ENCODE measurements around the gene GSTT2B.
"Not testable (repeated sequence)": the region's sequence is repeated elsewhere in the genome, so short reads cannot be mapped to it uniquely, and the experiment has no call there.

The GSTT2B gene

DNA sequence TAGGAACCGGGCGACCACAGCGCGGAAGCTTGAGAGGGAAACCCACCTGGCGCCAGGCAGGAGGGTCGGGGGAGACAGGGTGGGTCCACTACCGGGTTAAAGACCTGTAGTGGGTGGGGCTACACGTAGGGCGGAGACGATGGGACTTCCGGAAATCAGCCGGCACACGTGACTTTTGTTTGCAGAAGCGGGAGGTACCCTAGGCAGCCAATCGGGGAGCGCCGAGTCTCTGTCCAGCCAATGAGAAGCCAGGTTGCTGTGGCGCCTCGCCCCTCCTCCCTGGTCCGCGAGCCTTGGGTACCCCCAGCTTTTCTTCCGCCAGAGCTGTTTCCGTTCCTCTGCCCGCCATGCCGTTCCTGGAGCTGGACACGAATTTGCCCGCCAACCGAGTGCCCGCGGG is 5.6 kb upstream of the GSTT2B start, which contains the start of gene DDTL:
Gene DDTL, plus strand, starts transcription at position 321 of the 400 bp plus-strand sequence. Its CDS starts 27 bp downstream, at position 348.
- H3K4me3 ChIP-seq (ENCODE audit: low read length); H3K27ac ChIP-seq (ENCODE audit: low read length); DNase-seq (ENCODE audit: low read depth, low spot score); H3K9me3 ChIP-seq (ENCODE audit: control insufficient read depth, insufficient read depth, low read length); H3K36me3 ChIP-seq (ENCODE audit: control insufficient read depth, insufficient read depth, low read length); H3K4me1 ChIP-seq (ENCODE audit: control insufficient read depth, insufficient read depth, low read length); H3K27me3 ChIP-seq (ENCODE audit: control insufficient read depth, insufficient read depth, low read length): not testable (repeated sequence)
- no CpG with 5 or more reads among the region's 30 CpGs for WGBS (ENCODE audit: insufficient coverage, insufficient read length)

GRCh38 chr22:23966094-23966493 is 5.1 kb upstream of the GSTT2B start:
- no CpG with 5 or more reads among the region's 18 CpGs for WGBS (ENCODE audit: insufficient coverage, insufficient read length)
- not testable (repeated sequence) for H3K27ac ChIP-seq (ENCODE audit: low read length); DNase-seq (ENCODE audit: low read depth, low spot score); H3K4me3 ChIP-seq (ENCODE audit: low read length); H3K36me3 ChIP-seq (ENCODE audit: control insufficient read depth, insufficient read depth, low read length); H3K27me3 ChIP-seq (ENCODE audit: control insufficient read depth, insufficient read depth, low read length); H3K9me3 ChIP-seq (ENCODE audit: control insufficient read depth, insufficient read depth, low read length); H3K4me1 ChIP-seq (ENCODE audit: control insufficient read depth, insufficient read depth, low read length)

GRCh38 chr22:23956301-23956900 is 4.6 kb downstream of the GSTT2B start:
- not testable (repeated sequence) for H3K36me3 ChIP-seq (ENCODE audit: control insufficient read depth, insufficient read depth, low read length); H3K27ac ChIP-seq (ENCODE audit: low read length); H3K27me3 ChIP-seq (ENCODE audit: control insufficient read depth, insufficient read depth, low read length); H3K9me3 ChIP-seq (ENCODE audit: control insufficient read depth, insufficient read depth, low read length); H3K4me3 ChIP-seq (ENCODE audit: low read length); H3K4me1 ChIP-seq (ENCODE audit: control insufficient read depth, insufficient read depth, low read length)
- WGBS (ENCODE audit: insufficient coverage, insufficient read length): no CpG with 5 or more reads among the region's 12 CpGs
- DNase-seq (ENCODE audit: low read depth, low spot score): peak; percentile 70

GRCh38 chr22:23955886-23956285 is 5.1 kb downstream of the GSTT2B start:
- not testable (repeated sequence) for H3K9me3 ChIP-seq (ENCODE audit: control insufficient read depth, insufficient read depth, low read length); H3K4me1 ChIP-seq (ENCODE audit: control insufficient read depth, insufficient read depth, low read length); H3K36me3 ChIP-seq (ENCODE audit: control insufficient read depth, insufficient read depth, low read length); DNase-seq (ENCODE audit: low read depth, low spot score); H3K27ac ChIP-seq (ENCODE audit: low read length); H3K27me3 ChIP-seq (ENCODE audit: control insufficient read depth, insufficient read depth, low read length); H3K4me3 ChIP-seq (ENCODE audit: low read length)
- no CpG with 5 or more reads among the region's 8 CpGs for WGBS (ENCODE audit: insufficient coverage, insufficient read length)

GRCh38 chr22:23954991-23955305 is 6.0 kb downstream of the GSTT2B start:
- DNase-seq (ENCODE audit: low read depth, low spot score); H3K36me3 ChIP-seq (ENCODE audit: control insufficient read depth, insufficient read depth, low read length); H3K27ac ChIP-seq (ENCODE audit: low read length); H3K4me1 ChIP-seq (ENCODE audit: control insufficient read depth, insufficient read depth, low read length); H3K9me3 ChIP-seq (ENCODE audit: control insufficient read depth, insufficient read depth, low read length); H3K27me3 ChIP-seq (ENCODE audit: control insufficient read depth, insufficient read depth, low read length); H3K4me3 ChIP-seq (ENCODE audit: low read length): not testable (repeated sequence)
- WGBS (ENCODE audit: insufficient coverage, insufficient read length): no CpG with 5 or more reads among the region's 6 CpGs

GRCh38 chr22:23954193-23954990 is 6.6 kb downstream of the GSTT2B start:
- H3K9me3 ChIP-seq (ENCODE audit: control insufficient read depth, insufficient read depth, low read length); DNase-seq (ENCODE audit: low read depth, low spot score); H3K27me3 ChIP-seq (ENCODE audit: control insufficient read depth, insufficient read depth, low read length): not testable (repeated sequence)

GRCh38 chr22:23953485-23953884 is 7.5 kb downstream of the GSTT2B start:
- not testable (repeated sequence) for H3K4me3 ChIP-seq (ENCODE audit: low read length); H3K27ac ChIP-seq (ENCODE audit: low read length); H3K9me3 ChIP-seq (ENCODE audit: control insufficient read depth, insufficient read depth, low read length); DNase-seq (ENCODE audit: low read depth, low spot score); H3K27me3 ChIP-seq (ENCODE audit: control insufficient read depth, insufficient read depth, low read length); H3K36me3 ChIP-seq (ENCODE audit: control insufficient read depth, insufficient read depth, low read length); H3K4me1 ChIP-seq (ENCODE audit: control insufficient read depth, insufficient read depth, low read length)
- no CpG with 5 or more reads among the region's 4 CpGs for WGBS (ENCODE audit: insufficient coverage, insufficient read length)

More at GRCh38 chr22:23954193-23954990, 6.6 kb downstream of the GSTT2B start:
- H3K4me3 ChIP-seq (ENCODE audit: low read length); H3K4me1 ChIP-seq (ENCODE audit: control insufficient read depth, insufficient read depth, low read length); H3K27ac ChIP-seq (ENCODE audit: low read length); H3K36me3 ChIP-seq (ENCODE audit: control insufficient read depth, insufficient read depth, low read length): not testable (repeated sequence)
- 100% methylated on average over 2 of the region's 8 CpGs for WGBS (ENCODE audit: insufficient coverage, insufficient read length)

- no CpG with 5 or more reads among the region's 11 CpGs for WGBS (ENCODE audit: insufficient coverage, insufficient read length)
- not testable (repeated sequence) for DNase-seq (ENCODE audit: low read depth, low spot score); H3K4me3 ChIP-seq (ENCODE audit: low read length); H3K27ac ChIP-seq (ENCODE audit: low read length); H3K27me3 ChIP-seq (ENCODE audit: control insufficient read depth, insufficient read depth, low read length); H3K36me3 ChIP-seq (ENCODE audit: control insufficient read depth, insufficient read depth, low read length); H3K9me3 ChIP-seq (ENCODE audit: control insufficient read depth, insufficient read depth, low read length); H3K4me1 ChIP-seq (ENCODE audit: control insufficient read depth, insufficient read depth, low read length)
These were observed 8.1 kb downstream of the GSTT2B start for GRCh38 chr22:23952794-23953405.

GRCh38 chr22:23951383-23951782 is 9.6 kb downstream of the GSTT2B start:
- H3K36me3 ChIP-seq (ENCODE audit: control insufficient read depth, insufficient read depth, low read length); H3K27ac ChIP-seq (ENCODE audit: low read length); H3K4me3 ChIP-seq (ENCODE audit: low read length); H3K4me1 ChIP-seq (ENCODE audit: control insufficient read depth, insufficient read depth, low read length); H3K27me3 ChIP-seq (ENCODE audit: control insufficient read depth, insufficient read depth, low read length); H3K9me3 ChIP-seq (ENCODE audit: control insufficient read depth, insufficient read depth, low read length); DNase-seq (ENCODE audit: low read depth, low spot score): not testable (repeated sequence)
- no CpG with 5 or more reads among the region's 2 CpGs for WGBS (ENCODE audit: insufficient coverage, insufficient read length)

- H3K36me3 ChIP-seq (ENCODE audit: control insufficient read depth, insufficient read depth, low read length): not testable (repeated sequence)
- WGBS (ENCODE audit: insufficient coverage, insufficient read length): no CpG with 5 or more reads among the region's 18 CpGs
These were observed 11.2 kb downstream of the GSTT2B start for GRCh38 chr22:23949764-23950163.

More at GRCh38 chr22:23949764-23950163, 11.2 kb downstream of the GSTT2B start:
- DNase-seq (ENCODE audit: low read depth, low spot score); H3K9me3 ChIP-seq (ENCODE audit: control insufficient read depth, insufficient read depth, low read length); H3K4me3 ChIP-seq (ENCODE audit: low read length); H3K27me3 ChIP-seq (ENCODE audit: control insufficient read depth, insufficient read depth, low read length); H3K4me1 ChIP-seq (ENCODE audit: control insufficient read depth, insufficient read depth, low read length); H3K27ac ChIP-seq (ENCODE audit: low read length): not testable (repeated sequence)

Measured in iPS DF 6.9 (cell line).